ENCODE measurements around the gene ZBTB38. TPM values are rescaled to one million over a fixed set of nuclear protein-coding genes. Genes with fewer than 3 reads are reported as not detected.

The ZBTB38 gene
- total and polyA plus RNA-seq, 10 donors: 4.8 to 122 (median 58.5) TPM

DNA sequence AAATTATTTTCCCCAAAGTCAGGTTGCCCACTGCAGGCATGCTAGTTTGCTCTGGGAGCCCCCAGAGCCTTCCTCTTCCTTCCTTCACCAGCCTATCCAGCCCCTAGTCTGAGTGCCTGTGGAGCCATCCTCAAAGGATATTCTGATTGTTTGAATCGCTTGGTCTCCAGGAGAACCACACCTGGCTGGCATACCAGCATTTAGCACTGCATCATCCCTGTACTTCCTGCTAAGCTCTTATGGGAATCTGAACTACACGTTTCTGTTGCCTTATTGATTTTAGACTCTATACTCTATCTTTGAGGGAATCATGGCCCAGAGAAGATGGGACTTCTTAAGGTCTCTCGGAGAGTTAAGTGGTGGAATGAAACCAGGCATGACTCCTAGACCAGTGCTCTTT is 26.3 kb downstream of the ZBTB38 start:
- Histone ChIP-seq H3K4me1 (peaks cover 0 to 13% (median 6%) of the 10 kb centered on the region in 6 donors), H3K36me3 (peaks cover 0 to 14% (median 0%) of the 10 kb centered on the region in 6 donors), H3K9me3 (peaks cover 0 to 12% (median 10%) of the 10 kb centered on the region in 8 donors), H3K27ac (no peak overlapping the region), H3K27me3 (replicated peaks in 1 of 7) (no peaks in the 10 kb centered on the region), H3K4me3 (no peak overlapping the region)
- 86 to 94% (median 92%) methylated on average over 3 of the region's 3 CpGs for WGBS, 5 donors
- TF ChIP-seq, protein P1, sequence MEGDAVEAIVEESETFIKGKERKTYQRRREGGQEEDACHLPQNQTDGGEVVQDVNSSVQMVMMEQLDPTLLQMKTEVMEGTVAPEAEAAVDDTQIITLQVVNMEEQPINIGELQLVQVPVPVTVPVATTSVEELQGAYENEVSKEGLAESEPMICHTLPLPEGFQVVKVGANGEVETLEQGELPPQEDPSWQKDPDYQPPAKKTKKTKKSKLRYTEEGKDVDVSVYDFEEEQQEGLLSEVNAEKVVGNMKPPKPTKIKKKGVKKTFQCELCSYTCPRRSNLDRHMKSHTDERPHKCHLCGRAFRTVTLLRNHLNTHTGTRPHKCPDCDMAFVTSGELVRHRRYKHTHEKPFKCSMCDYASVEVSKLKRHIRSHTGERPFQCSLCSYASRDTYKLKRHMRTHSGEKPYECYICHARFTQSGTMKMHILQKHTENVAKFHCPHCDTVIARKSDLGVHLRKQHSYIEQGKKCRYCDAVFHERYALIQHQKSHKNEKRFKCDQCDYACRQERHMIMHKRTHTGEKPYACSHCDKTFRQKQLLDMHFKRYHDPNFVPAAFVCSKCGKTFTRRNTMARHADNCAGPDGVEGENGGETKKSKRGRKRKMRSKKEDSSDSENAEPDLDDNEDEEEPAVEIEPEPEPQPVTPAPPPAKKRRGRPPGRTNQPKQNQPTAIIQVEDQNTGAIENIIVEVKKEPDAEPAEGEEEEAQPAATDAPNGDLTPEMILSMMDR (IDR thresholded peaks at IDR 0.05 in 8 of 11, conservative IDR thresholded peaks at IDR 0.05 in 3 of 11): no peak
- TF ChIP-seq POLR2A (IDR thresholded peaks at IDR 0.05) (no peak), POLR2AphosphoS5 (IDR thresholded peaks at IDR 0.05) (no peak)
- intact Hi-C loops (cut with DNase I; ENCODE audit: low total_unique reads): no loop called here
- no peak for DNase-seq

DNA sequence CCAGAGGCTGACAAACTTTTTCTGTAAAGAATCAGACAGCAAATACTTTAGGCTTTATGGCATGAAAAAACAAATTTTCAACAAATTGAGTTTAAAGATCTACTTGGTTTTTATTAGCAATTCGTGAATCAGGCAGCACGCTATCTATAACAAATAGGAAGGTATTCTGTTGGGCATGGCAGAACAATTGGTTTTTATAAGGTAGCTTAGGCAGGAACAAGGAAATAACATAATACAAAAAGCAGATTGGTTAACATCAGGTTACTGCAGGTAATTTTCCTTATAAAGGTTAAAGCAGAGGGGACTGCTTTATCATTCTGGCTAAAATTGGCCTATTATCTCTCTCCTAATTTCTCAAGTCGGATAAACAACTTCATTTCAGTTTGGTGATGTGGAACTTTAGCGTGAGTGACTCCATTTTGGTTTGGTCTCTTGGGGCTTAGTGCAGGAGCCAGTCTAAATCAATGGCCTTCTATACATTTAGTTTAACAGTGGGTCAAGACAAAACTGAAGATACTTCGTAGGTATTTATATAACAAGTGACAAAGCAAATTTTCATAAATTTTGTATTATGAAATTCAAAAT is 26.8 kb downstream of the ZBTB38 start:
- intact Hi-C loops (cut with DNase I; ENCODE audit: low total_unique reads): no loop called here
- Histone ChIP-seq H3K4me3 (no peak overlapping the region), H3K9me3 (peaks cover 0 to 12% (median 10%) of the 10 kb centered on the region in 8 donors), H3K27me3 (replicated peaks in 1 of 7) (no peaks in the 10 kb centered on the region), H3K27ac (no peak overlapping the region), H3K36me3 (peaks cover 0 to 14% (median 0%) of the 10 kb centered on the region in 6 donors), H3K4me1 (peaks cover 0 to 18% (median 8%) of the 10 kb centered on the region in 6 donors)
- no peak for DNase-seq
- TF ChIP-seq POLR2AphosphoS5 (IDR thresholded peaks at IDR 0.05) (no peak), POLR2A (IDR thresholded peaks at IDR 0.05) (no peak)
- TF ChIP-seq, protein P1 (IDR thresholded peaks at IDR 0.05 in 8 of 11, conservative IDR thresholded peaks at IDR 0.05 in 3 of 11): no peak
- WGBS, 5 donors: 92 to 98% (median 96%) methylated on average over 5 of the region's 5 CpGs

DNA sequence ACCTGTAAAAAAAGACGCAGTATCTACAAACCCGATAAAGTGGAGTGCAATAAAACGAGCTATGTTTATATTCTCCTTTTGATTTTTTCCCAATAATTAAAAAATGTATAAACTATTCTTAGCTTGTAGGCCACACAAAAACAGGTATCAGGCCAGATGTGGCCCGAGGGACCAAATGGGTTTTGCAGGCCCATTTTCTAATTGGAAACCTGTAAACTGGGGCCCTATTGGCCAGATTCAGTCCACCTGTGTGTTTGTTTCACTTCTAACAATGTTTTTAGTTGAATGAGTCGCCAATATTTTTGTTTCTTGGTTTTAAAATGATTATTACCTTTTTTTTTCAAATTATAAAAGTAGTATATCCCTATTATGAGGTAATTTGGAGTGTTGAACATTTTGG is 29.7 kb downstream of the ZBTB38 start:
- intact Hi-C loops (cut with DNase I; ENCODE audit: low total_unique reads): no loop called here
- no peak for DNase-seq
- TF ChIP-seq POLR2AphosphoS5 (IDR thresholded peaks at IDR 0.05) (no peak), POLR2A (IDR thresholded peaks at IDR 0.05) (no peak)
- TF ChIP-seq, protein P1 (IDR thresholded peaks at IDR 0.05 in 8 of 11, conservative IDR thresholded peaks at IDR 0.05 in 3 of 11): no peak
- Histone ChIP-seq H3K27ac (no peak overlapping the region), H3K9me3 (peaks cover 0 to 12% (median 10%) of the 10 kb centered on the region in 8 donors), H3K36me3 (peaks cover 0 to 14% (median 0%) of the 10 kb centered on the region in 6 donors), H3K4me1 (peaks cover 8 to 40% (median 27%) of the 10 kb centered on the region in 6 donors), H3K4me3 (no peak overlapping the region), H3K27me3 (replicated peaks in 1 of 7) (no peaks in the 10 kb centered on the region)
- 91 to 98% (median 96%) methylated on average over 5 of the region's 5 CpGs for WGBS, 5 donors

DNA sequence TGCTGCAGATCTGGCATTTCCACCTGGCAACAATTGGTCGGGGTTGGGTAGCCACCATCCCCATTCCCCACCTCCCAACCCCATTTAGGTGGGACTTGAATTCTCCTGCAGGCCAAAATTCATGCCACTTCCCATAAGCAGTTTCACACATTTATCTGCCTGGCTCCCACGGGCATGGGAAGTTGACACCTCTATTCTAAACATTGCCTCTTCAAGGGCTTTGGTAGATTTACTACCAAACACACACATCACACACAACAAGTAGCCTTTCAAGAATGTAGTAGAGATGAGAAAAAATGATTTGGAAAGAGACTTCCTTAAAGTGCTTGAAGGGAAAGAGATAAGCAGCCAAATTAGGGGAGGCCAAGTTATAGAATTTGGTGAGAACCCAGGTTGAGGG is 30.9 kb downstream of the ZBTB38 start:
- peaks cover 0 to 12% (median 10%) of the 10 kb centered on the region in 8 donors for H3K9me3 ChIP-seq
- intact Hi-C loops (cut with DNase I; ENCODE audit: low total_unique reads): no loop called here
- DNase-seq: no peak
- TF ChIP-seq POLR2AphosphoS5 (IDR thresholded peaks at IDR 0.05): no peak
- TF ChIP-seq POLR2A (IDR thresholded peaks at IDR 0.05): no peak
- TF ChIP-seq, protein P1 (IDR thresholded peaks at IDR 0.05 in 8 of 11, conservative IDR thresholded peaks at IDR 0.05 in 3 of 11): no peak
- peaks cover 8 to 52% (median 36%) of the 10 kb centered on the region in 6 donors for H3K4me1 ChIP-seq
- H3K4me3 ChIP-seq: no peak overlapping the region
- 58 to 73% (median 64%) methylated on average over 2 of the region's 2 CpGs for WGBS, 5 donors
- H3K27me3 ChIP-seq (replicated peaks in 1 of 7): no peaks in the 10 kb centered on the region
- H3K27ac ChIP-seq: peak overlapping the region in 6 of 8 donors; percentile 69 to 97 (median 96)
- H3K36me3 ChIP-seq: peaks cover 0 to 17% (median 4%) of the 10 kb centered on the region in 6 donors
